HG03442 (cell line): ENCODE data around the gene KBTBD8.

ENCODE experiments used
- ATAC-seq: cut with Tn5 transposase; IDR thresholded peaks from one replicate; pipeline ENCODE4 v1.9.1; 2021; ENCODE audit warnings: mild to moderate bottlenecking, moderate library complexity; ENCODE audit not compliant: unreplicated experiment

The KBTBD8 gene

DNA sequence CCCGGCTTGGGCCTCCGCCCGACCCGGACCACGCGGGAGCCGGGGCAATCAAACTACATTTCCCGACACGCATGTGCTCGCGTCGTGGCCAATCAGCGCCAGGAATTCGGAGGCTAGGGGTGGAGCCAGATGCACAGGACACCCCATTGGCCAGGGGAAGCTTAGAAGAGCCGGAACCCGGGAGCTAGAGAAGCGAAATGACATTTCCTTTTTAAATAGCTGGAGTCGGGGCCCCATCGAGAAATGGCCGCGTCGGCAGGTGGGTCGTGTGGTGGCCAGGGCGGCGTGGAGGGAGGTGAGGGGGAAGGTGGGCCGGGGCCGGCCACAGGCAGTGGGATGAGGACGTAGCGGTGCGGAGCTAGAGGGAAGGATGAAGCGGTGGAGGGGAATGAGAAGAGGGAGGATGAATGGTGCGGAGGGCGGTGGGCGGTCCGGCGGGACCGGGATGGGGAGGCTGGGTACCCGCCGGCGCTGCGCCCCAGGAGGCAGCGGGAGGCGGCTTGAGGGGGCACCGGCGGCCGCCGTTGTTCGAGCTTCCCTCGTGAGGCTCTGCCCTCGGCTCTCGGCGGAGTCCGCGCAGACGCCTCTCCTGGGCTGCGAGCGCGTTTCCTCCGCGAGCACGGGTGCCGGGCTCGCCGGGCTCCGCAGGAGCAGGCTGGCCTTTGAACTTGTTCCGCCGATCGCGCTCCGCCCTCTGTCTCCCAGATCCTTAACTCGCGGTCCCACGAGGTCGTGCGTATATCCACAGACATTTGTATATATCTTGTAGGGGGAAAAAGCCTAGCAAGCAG is at the start of gene KBTBD8:
KBTBD8 (plus strand) TSS at position 195 of the 791 bp plus-strand sequence; CDS start at position 244, 49 bp downstream.
- ATAC-seq: peak; percentile 94

GRCh38 chr3:66948838-66949237 is 49.3 kb upstream of the KBTBD8 start:
- no peak for ATAC-seq

GRCh38 chr3:66949898-66950297 is 48.2 kb upstream of the KBTBD8 start:
- ATAC-seq: no peak

DNA sequence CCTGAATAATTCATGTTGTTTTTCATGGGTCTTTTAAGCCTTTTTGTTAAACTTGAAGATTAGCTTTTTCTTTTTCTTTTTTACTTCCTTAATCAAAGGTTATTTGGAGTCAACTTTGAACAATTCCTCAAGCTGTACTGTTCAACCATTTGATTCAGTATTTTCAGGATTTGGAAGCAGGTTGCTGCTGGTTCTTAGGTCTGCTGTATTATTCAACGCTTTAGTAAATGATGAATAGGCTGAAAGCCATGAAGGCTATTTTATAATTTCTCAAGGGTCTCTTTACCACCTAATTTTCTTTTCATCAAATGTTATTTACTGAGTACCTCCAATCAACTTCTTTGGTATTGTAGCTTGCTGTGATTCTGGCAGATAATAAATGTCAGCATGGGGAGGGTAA is 45.8 kb upstream of the KBTBD8 start:
- no peak for ATAC-seq

DNA sequence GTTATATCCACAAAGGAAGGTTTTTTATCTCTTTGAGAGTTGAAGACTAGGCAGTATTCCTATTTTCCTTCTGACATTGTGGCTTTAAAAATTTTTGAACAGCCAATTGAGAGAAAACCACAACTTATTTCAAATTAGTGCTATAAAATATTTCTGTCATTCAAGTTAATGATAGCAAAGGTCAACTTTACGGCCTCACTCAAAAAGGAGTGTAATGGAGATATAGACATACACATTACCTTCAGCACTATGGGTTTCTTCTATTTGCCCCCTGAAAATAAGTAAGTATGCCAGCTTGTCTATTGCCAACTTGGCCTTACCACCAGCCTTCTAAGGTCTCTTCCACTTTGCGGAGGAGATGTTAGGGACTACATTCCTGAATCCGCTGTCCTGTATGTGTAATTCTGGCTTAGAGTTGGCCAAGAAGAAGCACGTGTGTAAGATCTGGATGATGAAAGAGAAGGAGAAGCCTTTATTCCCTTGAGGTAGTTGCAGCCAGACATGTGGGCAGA is 44.1 kb upstream of the KBTBD8 start:
- no peak for ATAC-seq

DNA sequence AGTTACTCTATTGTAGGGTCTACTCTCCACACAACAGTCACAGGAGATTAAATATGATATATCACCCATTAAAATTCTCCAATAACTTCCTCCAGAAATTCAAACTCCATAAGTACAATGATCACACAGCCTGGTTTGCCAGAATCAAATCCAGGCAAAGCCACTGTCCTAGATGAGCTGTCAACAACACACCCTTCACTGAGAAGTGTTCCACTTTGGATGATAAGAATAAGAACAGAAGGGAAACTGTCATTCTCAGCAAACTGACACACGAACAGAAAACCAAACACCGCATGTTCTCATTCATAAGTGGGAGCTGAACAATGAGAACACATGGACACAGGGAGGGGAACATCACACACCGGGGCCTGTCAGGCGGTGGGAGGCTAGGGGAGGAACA is 41.4 kb upstream of the KBTBD8 start:
- ATAC-seq: no peak

DNA sequence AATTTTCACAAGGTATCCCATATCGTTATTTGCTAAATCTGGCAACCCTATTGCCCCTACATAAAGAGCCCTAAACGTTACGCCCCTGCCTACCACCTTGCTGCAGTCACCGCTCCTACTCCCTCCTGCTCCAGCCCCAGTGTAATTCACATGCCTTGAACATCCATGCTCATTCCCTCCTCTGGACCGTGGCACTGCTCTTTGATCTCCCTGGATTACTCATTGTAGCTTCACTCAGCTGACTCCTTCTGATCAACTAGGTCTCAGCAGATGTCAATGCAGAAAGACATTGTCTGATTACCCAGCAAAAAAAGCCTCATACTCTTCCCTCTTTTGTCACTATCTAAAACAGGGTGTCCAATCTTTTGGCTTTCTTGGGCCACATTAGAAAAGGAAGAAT is 40.7 kb upstream of the KBTBD8 start:
- no peak for ATAC-seq

GRCh38 chr3:66958067-66958466 is 40.0 kb upstream of the KBTBD8 start:
- ATAC-seq: no peak

DNA sequence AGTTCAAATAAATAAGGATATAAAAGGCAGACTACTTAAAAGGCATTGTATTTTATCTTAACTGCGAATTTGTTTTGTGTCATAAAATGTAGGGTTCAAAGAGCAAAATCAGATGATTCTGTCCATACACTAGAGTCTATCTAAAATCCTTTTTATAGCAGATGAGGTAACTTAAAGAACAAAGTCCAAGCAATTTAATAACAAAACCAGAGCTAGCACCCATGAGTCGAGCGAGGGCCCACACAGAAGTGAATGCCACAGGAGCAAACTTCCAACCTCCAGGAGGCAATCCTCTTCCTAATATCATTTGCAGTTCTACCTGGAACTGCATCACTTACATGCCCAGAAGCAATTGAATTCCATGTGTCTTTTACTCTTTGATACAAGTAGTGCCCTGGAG is 35.4 kb upstream of the KBTBD8 start:
- ATAC-seq: no peak

- ATAC-seq: no peak
Observed at GRCh38 chr3:66971245-66971644, 26.9 kb upstream of the KBTBD8 start.

DNA sequence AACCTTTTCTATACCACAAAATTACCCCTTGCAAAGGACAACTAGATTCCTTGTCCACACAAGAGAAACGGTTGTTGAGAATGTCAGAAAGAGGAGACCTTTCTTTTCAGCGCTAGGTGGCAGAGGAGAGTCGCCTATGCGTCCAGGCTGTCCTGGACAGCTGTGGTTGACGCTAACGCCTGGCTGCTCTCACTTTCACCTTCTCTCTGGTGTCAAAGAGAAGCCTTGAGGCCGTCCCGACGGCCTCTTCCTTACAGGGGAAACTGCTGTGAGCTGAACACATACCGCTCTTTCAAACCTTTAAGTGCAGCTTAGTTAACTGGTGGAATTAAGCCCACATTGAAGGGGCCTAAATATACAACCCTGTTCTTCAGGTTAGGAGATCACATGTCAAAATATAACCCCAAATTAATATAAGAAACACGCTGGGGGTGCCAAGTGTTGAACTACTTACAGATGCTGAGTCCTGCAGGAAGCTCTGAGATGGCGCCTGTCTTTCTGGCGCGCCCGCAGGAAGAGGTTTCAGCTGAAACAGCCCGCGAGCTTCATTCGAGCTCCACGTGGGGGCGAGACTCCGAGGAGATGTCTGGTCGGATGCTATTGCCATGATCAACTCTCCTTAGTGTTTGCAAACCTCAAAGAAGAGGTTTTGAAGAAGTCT is 26.1 kb upstream of the KBTBD8 start:
- peak; percentile 99 for ATAC-seq

DNA sequence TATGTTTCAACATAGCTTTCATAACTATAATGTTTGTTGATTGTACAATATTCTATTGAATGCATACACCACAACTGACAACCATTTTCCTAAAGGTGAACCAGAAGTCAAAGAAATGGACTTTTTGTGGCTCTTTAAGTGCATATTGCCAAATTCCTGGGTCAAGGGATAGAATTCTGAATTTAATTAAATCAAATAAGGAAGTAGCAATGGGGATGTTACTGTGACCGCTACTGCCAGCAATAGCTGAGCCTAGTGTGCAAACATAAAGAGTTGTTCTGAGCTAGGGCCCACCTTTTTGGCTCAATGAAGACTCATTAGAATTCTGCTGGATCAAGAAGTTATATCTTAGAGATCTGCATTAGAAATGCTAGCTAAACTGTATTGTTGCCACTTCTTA is 17.3 kb upstream of the KBTBD8 start:
- no peak for ATAC-seq

- no peak for ATAC-seq
Observed at GRCh38 chr3:66983101-66983500, 15.0 kb upstream of the KBTBD8 start.

GRCh38 chr3:66985336-66985920 is 12.7 kb upstream of the KBTBD8 start:
- no peak for ATAC-seq

DNA sequence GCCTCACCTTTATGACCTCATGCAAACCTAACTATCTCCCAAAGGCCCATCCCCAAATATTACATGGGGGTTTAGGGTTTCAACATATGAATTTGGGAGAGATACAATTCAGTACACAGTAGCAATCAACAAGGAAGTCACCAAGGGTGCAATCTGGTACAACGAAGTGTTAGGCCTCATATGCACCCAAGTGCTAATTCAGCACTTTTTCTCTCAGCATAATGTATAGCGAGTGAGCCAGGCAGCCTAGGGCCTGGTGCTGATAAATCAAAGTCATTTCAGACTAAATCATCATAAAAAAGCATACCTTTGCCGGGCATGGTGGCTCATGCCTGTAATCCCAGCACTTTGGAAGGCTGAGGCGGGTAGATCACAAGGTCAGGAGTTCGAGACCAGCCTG is 11.7 kb upstream of the KBTBD8 start:
- no peak for ATAC-seq

- no peak for ATAC-seq
Observed at GRCh38 chr3:66989241-66989640, 8.9 kb upstream of the KBTBD8 start.

DNA sequence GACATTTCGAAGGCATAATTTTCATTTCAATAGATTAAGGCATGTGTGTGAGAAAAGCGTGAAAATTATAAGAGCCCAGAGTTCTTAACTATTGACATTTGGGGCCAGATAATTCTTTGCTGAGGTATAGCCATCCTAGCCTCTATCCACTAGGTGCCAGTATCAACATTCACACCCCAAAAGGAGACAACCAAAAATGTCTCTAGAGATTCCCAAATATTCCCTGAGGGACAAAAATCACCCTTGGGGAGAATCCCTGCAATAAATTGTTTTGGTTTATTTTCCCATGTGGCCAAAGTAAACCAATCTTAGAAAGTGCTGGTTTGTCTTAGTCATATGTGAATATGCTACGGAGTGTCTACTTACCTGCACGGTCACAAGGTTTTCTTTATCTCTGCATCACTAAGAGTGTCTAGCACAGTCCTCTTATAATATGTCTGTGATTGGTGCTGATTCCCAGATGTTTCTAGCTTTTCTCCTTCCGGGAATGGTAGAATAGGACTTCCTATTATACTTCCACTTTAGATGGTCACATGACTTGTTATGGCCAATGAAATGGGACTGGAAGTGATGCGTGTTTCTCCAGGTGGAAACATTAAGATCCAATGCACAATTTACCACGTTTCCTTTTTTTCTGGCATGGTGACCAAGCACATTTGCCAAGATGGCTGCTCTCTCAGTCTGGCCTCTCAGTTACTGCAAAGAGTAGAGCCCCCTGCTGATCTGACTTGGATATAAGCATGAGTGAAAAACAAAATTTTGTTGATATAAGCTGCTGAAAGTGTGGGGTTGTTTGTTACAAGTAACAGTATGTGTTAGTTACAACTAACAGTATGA is 8.0 kb upstream of the KBTBD8 start:
- peak; percentile 73 for ATAC-seq

GRCh38 chr3:66991459-66991858 is 6.6 kb upstream of the KBTBD8 start:
- ATAC-seq: no peak

- ATAC-seq: no peak
Observed at GRCh38 chr3:66993082-66993481, 5.0 kb upstream of the KBTBD8 start.

GRCh38 chr3:66994588-66994987 is 3.5 kb upstream of the KBTBD8 start:
- ATAC-seq: no peak

- no peak for ATAC-seq
Observed at GRCh38 chr3:66996696-66997095, 1.4 kb upstream of the KBTBD8 start.
